Measurements from ENCODE around the gene DVL1. TPM values are rescaled to one million over a fixed set of nuclear protein-coding genes. Genes with fewer than 3 reads are reported as not detected.

The DVL1 gene
- total and polyA plus RNA-seq, 9 of the 15 experiments (the other 6 are each of a cell fraction or from before 2014, with no cell fraction given) = 0.62 to 135 (median 24.3) TPM

DNA sequence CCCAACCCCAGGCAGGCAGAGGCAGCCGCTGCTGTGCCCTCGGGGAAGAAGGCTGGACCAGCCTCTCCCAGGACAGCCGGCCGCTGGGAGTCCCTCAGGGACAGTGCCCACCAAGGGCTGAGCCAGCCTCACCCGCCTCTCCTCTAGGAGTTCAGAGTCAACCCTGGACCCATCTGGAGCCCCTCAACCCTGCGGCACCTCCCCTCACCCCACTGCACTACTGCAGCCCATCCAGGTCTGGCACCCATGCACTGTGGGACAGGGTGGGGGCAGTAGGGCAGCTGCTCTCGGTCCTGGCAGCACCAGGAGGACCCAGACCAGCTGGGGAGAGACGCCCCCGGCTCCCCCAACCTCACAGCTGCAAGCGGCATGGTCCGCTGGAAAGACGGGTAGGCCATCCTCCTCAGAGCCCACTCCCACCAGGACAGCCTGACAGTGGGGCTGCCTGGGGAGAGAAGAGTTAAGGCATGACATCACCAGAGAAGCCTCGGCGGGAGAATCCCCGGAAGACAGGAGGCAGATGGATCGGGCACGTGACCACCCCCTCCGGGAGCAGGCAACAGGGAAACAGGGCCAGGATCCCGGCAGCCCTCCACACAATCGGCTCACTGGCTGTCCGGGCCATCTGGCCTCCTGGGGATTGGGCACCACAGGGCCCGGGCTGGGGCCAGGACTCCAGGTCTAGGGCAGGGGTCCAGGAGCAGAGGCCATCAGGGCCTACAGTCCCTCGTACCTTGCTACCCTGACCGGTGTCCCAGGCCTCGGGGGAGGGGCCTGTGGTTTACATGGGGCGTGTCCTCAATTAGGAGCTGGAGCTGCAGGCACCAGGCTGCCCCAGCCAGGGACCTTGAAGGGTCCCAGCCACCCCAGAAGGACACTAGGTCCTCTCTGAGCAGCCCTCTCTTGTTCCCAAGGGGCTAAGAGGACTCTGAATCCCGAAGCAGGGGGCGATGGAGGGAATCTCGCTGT is 44.6 kb downstream of the DVL1 start (continued):
- TF ChIP-seq, protein P1, sequence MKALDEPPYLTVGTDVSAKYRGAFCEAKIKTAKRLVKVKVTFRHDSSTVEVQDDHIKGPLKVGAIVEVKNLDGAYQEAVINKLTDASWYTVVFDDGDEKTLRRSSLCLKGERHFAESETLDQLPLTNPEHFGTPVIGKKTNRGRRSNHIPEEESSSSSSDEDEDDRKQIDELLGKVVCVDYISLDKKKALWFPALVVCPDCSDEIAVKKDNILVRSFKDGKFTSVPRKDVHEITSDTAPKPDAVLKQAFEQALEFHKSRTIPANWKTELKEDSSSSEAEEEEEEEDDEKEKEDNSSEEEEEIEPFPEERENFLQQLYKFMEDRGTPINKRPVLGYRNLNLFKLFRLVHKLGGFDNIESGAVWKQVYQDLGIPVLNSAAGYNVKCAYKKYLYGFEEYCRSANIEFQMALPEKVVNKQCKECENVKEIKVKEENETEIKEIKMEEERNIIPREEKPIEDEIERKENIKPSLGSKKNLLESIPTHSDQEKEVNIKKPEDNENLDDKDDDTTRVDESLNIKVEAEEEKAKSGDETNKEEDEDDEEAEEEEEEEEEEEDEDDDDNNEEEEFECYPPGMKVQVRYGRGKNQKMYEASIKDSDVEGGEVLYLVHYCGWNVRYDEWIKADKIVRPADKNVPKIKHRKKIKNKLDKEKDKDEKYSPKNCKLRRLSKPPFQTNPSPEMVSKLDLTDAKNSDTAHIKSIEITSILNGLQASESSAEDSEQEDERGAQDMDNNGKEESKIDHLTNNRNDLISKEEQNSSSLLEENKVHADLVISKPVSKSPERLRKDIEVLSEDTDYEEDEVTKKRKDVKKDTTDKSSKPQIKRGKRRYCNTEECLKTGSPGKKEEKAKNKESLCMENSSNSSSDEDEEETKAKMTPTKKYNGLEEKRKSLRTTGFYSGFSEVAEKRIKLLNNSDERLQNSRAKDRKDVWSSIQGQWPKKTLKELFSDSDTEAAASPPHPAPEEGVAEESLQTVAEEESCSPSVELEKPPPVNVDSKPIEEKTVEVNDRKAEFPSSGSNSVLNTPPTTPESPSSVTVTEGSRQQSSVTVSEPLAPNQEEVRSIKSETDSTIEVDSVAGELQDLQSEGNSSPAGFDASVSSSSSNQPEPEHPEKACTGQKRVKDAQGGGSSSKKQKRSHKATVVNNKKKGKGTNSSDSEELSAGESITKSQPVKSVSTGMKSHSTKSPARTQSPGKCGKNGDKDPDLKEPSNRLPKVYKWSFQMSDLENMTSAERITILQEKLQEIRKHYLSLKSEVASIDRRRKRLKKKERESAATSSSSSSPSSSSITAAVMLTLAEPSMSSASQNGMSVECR (CRISPR knock-in tag; IDR thresholded peaks at IDR 0.05) = no peak; the same call in none of the 2 replicates
- no peak for TF ChIP-seq ZNF668 (CRISPR knock-in tag; IDR thresholded peaks at IDR 0.05)
- TF ChIP-seq EHMT2 (IDR thresholded peaks at IDR 0.05) = no peak
- no peak for TF ChIP-seq FOXM1 (IDR thresholded peaks at IDR 0.05; ENCODE audit: low read depth)
- TF ChIP-seq FOXM1 (CRISPR knock-in tag; IDR thresholded peaks at IDR 0.05; ENCODE audit: low read depth) = no peak
- TF ChIP-seq POLR2AphosphoS2 (IDR thresholded peaks at IDR 0.05; ENCODE audit: low read length) = no peak
- TF ChIP-seq, protein P2, sequence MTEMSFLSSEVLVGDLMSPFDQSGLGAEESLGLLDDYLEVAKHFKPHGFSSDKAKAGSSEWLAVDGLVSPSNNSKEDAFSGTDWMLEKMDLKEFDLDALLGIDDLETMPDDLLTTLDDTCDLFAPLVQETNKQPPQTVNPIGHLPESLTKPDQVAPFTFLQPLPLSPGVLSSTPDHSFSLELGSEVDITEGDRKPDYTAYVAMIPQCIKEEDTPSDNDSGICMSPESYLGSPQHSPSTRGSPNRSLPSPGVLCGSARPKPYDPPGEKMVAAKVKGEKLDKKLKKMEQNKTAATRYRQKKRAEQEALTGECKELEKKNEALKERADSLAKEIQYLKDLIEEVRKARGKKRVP (CRISPR knock-in tag; IDR thresholded peaks at IDR 0.05) = no peak
